Mesodermal cell (in vitro differentiated cells): ENCODE measurements around the gene SNX19. TPM values are rescaled to one million over a fixed set of nuclear protein-coding genes. Genes with fewer than 3 reads are reported as not detected.

Experiments
- H3K27ac ChIP-seq: 2 replicates; pipeline ENCODE4 v1.7.0; 2013; ENCODE audit warnings: mild to moderate bottlenecking, low read depth, low read length, moderate library complexity; ENCODE audit not compliant: severe bottlenecking
- H3K36me3 ChIP-seq: 2 replicates; pipeline ENCODE4 v1.7.1; 2013; ENCODE audit warnings: mild to moderate bottlenecking, low read length, moderate library complexity; ENCODE audit not compliant: control insufficient read depth, insufficient read depth
- H3K4me1 ChIP-seq: one replicate; pipeline ENCODE4 v1.7.1; 2013; ENCODE audit warnings: mild to moderate bottlenecking, low read length; ENCODE audit not compliant: insufficient read depth, control insufficient read depth, poor library complexity, severe bottlenecking
- H3K4me3 ChIP-seq: 2 replicates; pipeline ENCODE4 v1.7.0; 2013; ENCODE audit warnings: low read length, control low read depth, mild to moderate bottlenecking; ENCODE audit not compliant: insufficient read depth, poor library complexity, severe bottlenecking; ENCODE audit errors: extremely low read depth
- H3K9me3 ChIP-seq: 2 replicates; pipeline ENCODE4 v1.7.1; 2013; ENCODE audit warnings: mild to moderate bottlenecking, low read length, moderate library complexity; ENCODE audit not compliant: control insufficient read depth
- WGBS, 2 experiments: methylation state at CpG; one replicate each; pipeline ENCODE4 v1.1.5; 2013; ENCODE audit warnings: missing lambda C conversion rate in 2 of 2; ENCODE audit not compliant: insufficient coverage in 2 of 2; 5-methylcytosine and 5-hydroxymethylcytosine counted together
- polyA plus RNA-seq, 2 experiments: library from polyadenylated mRNA; stranded (reverse); fragments of 50-300 nt; gene quantifications; one replicate each; pipeline ENCODE4 v1.2.3, GENCODE V29; 2013

Gene SNX19, protein sequence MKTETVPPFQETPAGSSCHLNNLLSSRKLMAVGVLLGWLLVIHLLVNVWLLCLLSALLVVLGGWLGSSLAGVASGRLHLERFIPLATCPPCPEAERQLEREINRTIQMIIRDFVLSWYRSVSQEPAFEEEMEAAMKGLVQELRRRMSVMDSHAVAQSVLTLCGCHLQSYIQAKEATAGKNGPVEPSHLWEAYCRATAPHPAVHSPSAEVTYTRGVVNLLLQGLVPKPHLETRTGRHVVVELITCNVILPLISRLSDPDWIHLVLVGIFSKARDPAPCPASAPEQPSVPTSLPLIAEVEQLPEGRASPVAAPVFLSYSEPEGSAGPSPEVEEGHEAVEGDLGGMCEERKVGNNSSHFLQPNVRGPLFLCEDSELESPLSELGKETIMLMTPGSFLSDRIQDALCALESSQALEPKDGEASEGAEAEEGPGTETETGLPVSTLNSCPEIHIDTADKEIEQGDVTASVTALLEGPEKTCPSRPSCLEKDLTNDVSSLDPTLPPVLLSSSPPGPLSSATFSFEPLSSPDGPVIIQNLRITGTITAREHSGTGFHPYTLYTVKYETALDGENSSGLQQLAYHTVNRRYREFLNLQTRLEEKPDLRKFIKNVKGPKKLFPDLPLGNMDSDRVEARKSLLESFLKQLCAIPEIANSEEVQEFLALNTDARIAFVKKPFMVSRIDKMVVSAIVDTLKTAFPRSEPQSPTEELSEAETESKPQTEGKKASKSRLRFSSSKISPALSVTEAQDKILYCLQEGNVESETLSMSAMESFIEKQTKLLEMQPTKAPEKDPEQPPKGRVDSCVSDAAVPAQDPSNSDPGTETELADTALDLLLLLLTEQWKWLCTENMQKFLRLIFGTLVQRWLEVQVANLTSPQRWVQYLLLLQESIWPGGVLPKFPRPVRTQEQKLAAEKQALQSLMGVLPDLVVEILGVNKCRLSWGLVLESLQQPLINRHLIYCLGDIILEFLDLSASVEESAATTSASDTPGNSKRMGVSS
- polyA plus RNA-seq (2013, experiment 1 of 2) = 27.1 TPM
- polyA plus RNA-seq (2013, experiment 2 of 2) = 22.4 TPM

DNA sequence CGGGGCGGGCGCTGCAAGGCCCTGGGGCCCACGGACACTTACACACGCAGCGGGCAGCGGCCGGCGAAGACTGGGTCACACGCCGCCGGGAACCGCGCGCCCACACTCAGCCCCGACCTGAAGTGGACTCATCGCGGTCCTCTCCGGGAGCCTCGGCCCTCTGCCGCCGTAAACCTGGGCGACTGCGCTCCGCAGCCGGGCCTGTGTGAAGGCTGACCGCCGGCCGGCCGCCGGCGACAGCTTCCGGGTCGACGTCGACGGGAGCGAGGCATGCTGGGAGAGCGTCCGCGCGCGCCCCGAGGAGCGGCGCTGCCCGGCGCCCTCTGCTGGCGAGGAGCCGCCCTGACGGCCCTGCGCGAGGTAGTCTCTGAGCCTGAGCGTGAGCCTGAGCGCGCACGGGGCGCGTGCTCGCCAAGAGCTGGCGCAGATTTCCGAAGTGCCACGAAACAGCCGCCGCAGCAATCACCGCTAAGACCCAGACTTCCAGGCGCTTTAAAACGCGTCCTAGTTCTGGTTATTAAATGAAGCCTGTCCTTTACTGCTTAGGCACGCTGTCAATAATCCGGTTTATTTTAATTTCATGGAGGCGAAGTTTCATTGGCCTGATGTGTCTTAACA, at the start of gene SNX19:
SNX19 (minus strand) TSS at position 242 of the 618 bp plus-strand sequence. CDS start 540 bp downstream, outside the sequence.
- Histone ChIP-seq H3K27ac (peak within 1 kb of the TSS; percentile 16), H3K4me1 (no peaks in the 10 kb centered on the region), H3K9me3 (no peaks in the 10 kb centered on the region), H3K4me3 (peak within 1 kb of the TSS; percentile 84), H3K36me3 (peaks cover 36% of the 10 kb centered on the region)
- WGBS, 2 experiments = 0 to 2% methylated on average over 48 to 69 of the region's 72 CpGs

DNA sequence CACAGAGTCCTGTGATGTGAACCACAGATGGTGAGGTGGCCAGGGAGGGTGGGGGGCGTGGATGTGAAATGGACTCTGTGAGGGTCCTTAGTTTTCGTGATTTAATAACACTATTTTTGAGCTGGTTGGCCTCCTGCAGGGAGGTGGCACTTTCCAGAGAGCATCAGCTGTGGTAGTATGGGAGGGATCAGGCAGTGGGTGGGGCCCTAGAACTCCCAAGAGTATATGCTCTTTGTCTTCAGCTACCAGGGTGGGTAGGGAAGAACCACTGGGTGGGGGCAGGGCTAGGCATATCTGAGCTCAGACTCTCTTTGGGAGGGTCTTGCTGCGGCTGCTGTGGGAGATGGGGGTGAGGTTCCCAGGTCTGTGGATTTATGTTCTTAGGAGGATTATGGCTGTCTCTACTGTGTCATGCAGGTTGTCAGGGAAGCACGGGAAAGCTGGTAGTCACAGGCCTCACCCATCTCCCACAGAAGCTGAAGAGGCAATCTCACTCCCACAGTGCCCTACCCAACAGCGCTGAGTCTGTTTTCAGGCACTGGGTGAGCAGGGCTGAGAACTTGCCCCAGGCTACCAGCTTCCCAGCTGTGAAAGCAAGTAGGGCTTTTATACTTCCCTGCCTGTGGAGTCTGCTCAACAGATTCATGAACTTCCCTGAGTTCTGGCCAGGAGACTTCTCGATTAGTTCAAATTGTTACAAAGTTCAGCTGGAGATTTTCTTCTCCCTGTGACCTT, 47.9 kb upstream of the SNX19 start:
- H3K9me3 ChIP-seq = peaks cover 4% of the 10 kb centered on the region
- WGBS, 2 experiments = 81 to 97% methylated on average over 4 of the region's 6 CpGs
- no peaks in the 10 kb centered on the region for H3K36me3 ChIP-seq
- no peak overlapping the region for H3K27ac ChIP-seq
- no peaks in the 10 kb centered on the region for H3K4me1 ChIP-seq
- no peak overlapping the region for H3K4me3 ChIP-seq

DNA sequence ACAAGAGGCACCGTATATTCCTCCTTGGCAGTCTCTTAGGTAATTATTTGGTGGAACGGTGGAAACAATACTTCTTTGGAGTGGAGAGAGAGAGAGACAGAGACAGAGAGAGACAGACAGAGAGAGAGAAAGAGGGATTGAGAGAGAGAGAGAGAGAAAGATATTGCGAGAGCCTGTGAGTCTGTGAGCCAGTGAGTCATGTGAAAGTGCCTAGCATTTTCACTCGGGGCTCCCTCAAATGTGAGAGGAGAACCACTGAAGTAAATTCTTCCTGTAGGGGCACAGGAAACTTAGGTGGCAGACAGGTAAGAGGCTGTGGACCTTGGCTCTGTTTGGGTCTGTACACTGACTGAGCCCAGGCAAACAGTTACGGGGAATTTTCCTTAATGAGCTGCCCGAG, 31.6 kb upstream of the SNX19 start:
- no peaks in the 10 kb centered on the region for H3K36me3 ChIP-seq
- no peak overlapping the region for H3K27ac ChIP-seq
- H3K4me1 ChIP-seq = no peaks in the 10 kb centered on the region
- no peak overlapping the region for H3K4me3 ChIP-seq
- 88% methylated on average over 6 of the region's 6 CpGs for WGBS, 2 experiments
- H3K9me3 ChIP-seq = no peaks in the 10 kb centered on the region

DNA sequence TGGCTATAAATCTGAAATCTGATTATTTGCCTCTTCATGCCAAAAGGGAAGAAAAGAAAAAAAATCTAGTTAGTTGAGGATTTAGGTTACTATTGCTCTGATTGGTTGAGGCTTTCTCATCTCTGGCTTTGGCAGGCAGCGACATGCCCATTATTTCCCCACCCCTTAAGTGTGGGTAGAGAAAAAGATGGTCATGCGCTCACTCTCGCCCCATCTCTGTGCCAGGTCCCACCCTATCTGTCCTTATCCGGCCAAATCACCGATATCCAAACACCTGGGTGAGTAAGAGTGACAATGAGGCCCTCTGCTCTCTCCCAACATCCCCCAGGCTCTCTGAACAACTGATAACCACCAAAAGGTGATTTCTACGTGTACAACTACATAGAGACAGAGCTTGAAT, 31.2 kb upstream of the SNX19 start:
- Histone ChIP-seq H3K4me3 (no peak overlapping the region), H3K4me1 (no peaks in the 10 kb centered on the region), H3K9me3 (no peaks in the 10 kb centered on the region), H3K27ac (no peak overlapping the region), H3K36me3 (no peaks in the 10 kb centered on the region)
- 100% methylated on average over 2 to 3 of the region's 6 CpGs for WGBS, 2 experiments

GRCh38 chr11:130947058-130947457, 30.8 kb upstream of the SNX19 start:
- Histone ChIP-seq H3K27ac (no peak overlapping the region), H3K4me3 (no peak overlapping the region)
- WGBS, 2 experiments = 79 to 100% methylated on average over 2 to 3 of the region's 3 CpGs

DNA sequence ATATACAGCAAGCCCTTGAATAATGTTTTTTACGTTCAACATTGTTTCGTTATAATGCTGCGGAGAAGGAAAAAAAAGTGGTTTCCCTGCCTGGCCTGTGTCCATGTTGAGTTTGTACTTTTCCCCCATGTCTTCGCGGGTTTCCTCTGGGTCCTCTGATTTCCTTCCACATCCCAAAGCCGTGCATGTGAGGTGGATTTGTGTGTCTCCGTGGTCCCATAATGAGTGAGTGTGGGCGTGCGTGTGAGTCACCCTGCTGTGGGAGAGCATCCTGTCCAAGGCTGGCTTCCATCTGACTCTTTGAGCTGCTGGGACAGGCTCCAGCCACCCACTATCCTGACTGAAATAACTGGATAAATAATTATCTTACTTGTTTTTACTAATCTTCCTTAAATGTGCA, 29.6 kb upstream of the SNX19 start:
- H3K9me3 ChIP-seq = no peaks in the 10 kb centered on the region
- no peaks in the 10 kb centered on the region for H3K36me3 ChIP-seq
- H3K27ac ChIP-seq = no peak overlapping the region
- WGBS, 2 experiments = 80 to 93% methylated on average over 5 to 6 of the region's 9 CpGs
- no peaks in the 10 kb centered on the region for H3K4me1 ChIP-seq
- H3K4me3 ChIP-seq = no peak overlapping the region

More at GRCh38 chr11:130947058-130947457, 30.8 kb upstream of the SNX19 start:
- no peaks in the 10 kb centered on the region for H3K36me3 ChIP-seq
- no peaks in the 10 kb centered on the region for H3K9me3 ChIP-seq
- no peaks in the 10 kb centered on the region for H3K4me1 ChIP-seq

GRCh38 chr11:130940706-130941105, 24.4 kb upstream of the SNX19 start:
- Histone ChIP-seq H3K36me3 (no peaks in the 10 kb centered on the region), H3K4me1 (no peaks in the 10 kb centered on the region), H3K9me3 (no peaks in the 10 kb centered on the region), H3K4me3 (no peak overlapping the region), H3K27ac (no peak overlapping the region)
- WGBS, 2 experiments = 80% methylated on average over 1 of the region's 1 CpG; no CpG with 5 or more reads in 1 of the 2 experiments

DNA sequence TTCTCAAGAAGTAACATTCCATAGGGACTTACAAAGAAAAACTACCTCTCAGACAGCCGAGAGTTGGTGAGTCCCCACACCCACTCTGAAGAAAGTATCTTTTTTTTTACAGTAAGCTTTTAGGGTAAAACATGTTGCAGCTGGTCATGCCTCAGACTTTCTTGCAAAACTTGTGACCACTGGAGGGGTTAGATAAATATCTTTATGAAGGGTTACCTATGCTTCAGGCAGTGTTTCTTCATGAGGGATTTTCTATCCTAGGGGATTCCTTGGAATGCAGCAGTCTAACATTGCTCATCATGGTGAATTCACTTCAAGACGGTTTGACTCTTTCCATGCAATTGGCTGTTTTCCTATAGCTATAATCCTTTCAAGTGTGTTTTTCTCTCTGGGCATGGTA, 20.8 kb upstream of the SNX19 start:
- Histone ChIP-seq H3K4me1 (no peaks in the 10 kb centered on the region), H3K27ac (no peak overlapping the region), H3K4me3 (no peak overlapping the region), H3K36me3 (no peaks in the 10 kb centered on the region), H3K9me3 (no peaks in the 10 kb centered on the region)
- 89 to 100% methylated on average over 1 of the region's 2 CpGs for WGBS, 2 experiments

- no peaks in the 10 kb centered on the region for H3K4me1 ChIP-seq
- no peaks in the 10 kb centered on the region for H3K36me3 ChIP-seq
- WGBS, 2 experiments = 96 to 100% methylated on average over 2 to 5 of the region's 5 CpGs
- no peak overlapping the region for H3K4me3 ChIP-seq
- no peak overlapping the region for H3K27ac ChIP-seq
- no peaks in the 10 kb centered on the region for H3K9me3 ChIP-seq
Observed at GRCh38 chr11:130932086-130932712, 15.9 kb upstream of the SNX19 start.
